HG03280 (cell line): ENCODE measurements around the gene NR1H3.

Experiments
- ATAC-seq: cut with Tn5 transposase; IDR thresholded peaks from one replicate; pipeline ENCODE4 v1.9.1; 2021; ENCODE audit warnings: mild to moderate bottlenecking, moderate library complexity; ENCODE audit not compliant: unreplicated experiment

Gene NR1H3

GRCh38 chr11:47243454-47243853, 14.3 kb upstream of the NR1H3 start:
- ATAC-seq = no peak

- ATAC-seq = no peak
Observed at GRCh38 chr11:47244448-47245350, 13.1 kb upstream of the NR1H3 start.

GRCh38 chr11:47245611-47246357, 12.0 kb upstream of the NR1H3 start:
- ATAC-seq = no peak

- ATAC-seq = no peak
Observed at GRCh38 chr11:47247502-47247901, 10.3 kb upstream of the NR1H3 start.

GRCh38 chr11:47248304-47248663, 9.5 kb upstream of the NR1H3 start:
- peak; percentile 27 for ATAC-seq

- ATAC-seq = peak; percentile 95
Observed at GRCh38 chr11:47248664-47249377, 9.0 kb upstream of the NR1H3 start, which contains the start of gene ACP2. Gene ACP2 (minus strand): TSS chr11:47248814. CDS start chr11:47248789, 25 bp downstream.

GRCh38 chr11:47249378-47249715, 8.4 kb upstream of the NR1H3 start:
- ATAC-seq = no peak

GRCh38 chr11:47251751-47252150, 6.0 kb upstream of the NR1H3 start:
- no peak for ATAC-seq

- ATAC-seq = no peak
Observed at GRCh38 chr11:47253660-47254059, 4.1 kb upstream of the NR1H3 start.

GRCh38 chr11:47254386-47254785, 3.4 kb upstream of the NR1H3 start:
- ATAC-seq = no peak

GRCh38 chr11:47256374-47256773, 1.4 kb upstream of the NR1H3 start:
- no peak for ATAC-seq

GRCh38 chr11:47257177-47257516, 649 bp upstream of the NR1H3 start:
- no peak for ATAC-seq

GRCh38 chr11:47258317-47258902, 614 bp downstream of the NR1H3 start:
- ATAC-seq = no peak

- peak; percentile 63 for ATAC-seq
Observed at GRCh38 chr11:47259232-47259977, 1.6 kb downstream of the NR1H3 start.

- ATAC-seq = no peak
Observed at GRCh38 chr11:47260366-47260765, 2.6 kb downstream of the NR1H3 start.

- ATAC-seq = no peak
Observed at GRCh38 chr11:47261291-47261800, 3.5 kb downstream of the NR1H3 start.

GRCh38 chr11:47264119-47264518, 6.3 kb downstream of the NR1H3 start:
- no peak for ATAC-seq

- no peak for ATAC-seq
Observed at GRCh38 chr11:47264521-47264920, 6.7 kb downstream of the NR1H3 start.

- no peak for ATAC-seq
Observed at GRCh38 chr11:47267876-47268275, 10.1 kb downstream of the NR1H3 start.

GRCh38 chr11:47268448-47269001, 10.7 kb downstream of the NR1H3 start:
- ATAC-seq = no peak
